ENCODE data around the gene GAPDHS. TPM values are rescaled to one million over a fixed set of nuclear protein-coding genes. Genes with fewer than 3 reads are reported as not detected.

GAPDHS gene
- not detected in 5 replicates for total RNA-seq (2022; extraction: Qiagen RNA extraction; ENCODE audit: low read depth)

GRCh38 chr19:35533201-35533821 is at the start of gene GAPDHS:
TSS of gene GAPDHS (plus strand) at chr19:35533456. CDS start at chr19:35533528, 72 bp downstream.

GRCh38 chr19:35490364-35490763 is 42.9 kb upstream of the GAPDHS start, which contains the start of gene KRTDAP:
TSS of gene KRTDAP (minus strand) at chr19:35490464. CDS start at chr19:35490442, 22 bp downstream.

GRCh38 chr19:35513628-35514281 is 19.5 kb upstream of the GAPDHS start, which contains the start of gene DMKN:
TSS of gene DMKN (minus strand) at chr19:35513649. CDS start at chr19:35513475, 174 bp downstream.

GRCh38 chr19:35528218-35529038 is 4.8 kb upstream of the GAPDHS start, which contains the start of gene SBSN:
TSS of gene SBSN (minus strand) at chr19:35528311. CDS start at chr19:35528281, 30 bp downstream.

GRCh38 chr19:35545001-35545854 is 12.0 kb downstream of the GAPDHS start, which contains the start of gene TMEM147:
TSS of gene TMEM147 (plus strand) at chr19:35545626. CDS start at chr19:35545740, 114 bp downstream.

GRCh38 chr19:35563207-35563829 is 30.1 kb downstream of the GAPDHS start, which contains the start of gene ATP4A:
TSS of gene ATP4A (minus strand) at chr19:35563658. CDS start at chr19:35563629, 29 bp downstream.

GRCh38 chr19:35585848-35586247 is 52.6 kb downstream of the GAPDHS start, which contains the start of gene PMIS2:
TSS of gene PMIS2 (plus strand) at chr19:35586173. CDS start at chr19:35586260, 87 bp downstream.

Other genes with a start within 250 kb of the GAPDHS start
- not detected in 5 replicates for gene MAG, start 241.3 kb upstream of the GAPDHS start, total RNA-seq (2022; extraction: Qiagen RNA extraction; ENCODE audit: low read depth)
- gene CD22, start 204.3 kb upstream of the GAPDHS start, total RNA-seq (2022; extraction: Qiagen RNA extraction; ENCODE audit: low read depth) = 0.29 to 1.1 TPM (median 1.0 TPM) in 5 replicates
- not detected in 5 replicates for gene FFAR1, start 185.6 kb upstream of the GAPDHS start, total RNA-seq (2022; extraction: Qiagen RNA extraction; ENCODE audit: low read depth)
- gene FFAR3, start 175.0 kb upstream of the GAPDHS start, total RNA-seq (2022; extraction: Qiagen RNA extraction; ENCODE audit: low read depth) = not detected in 5 replicates
- not detected in 5 replicates for gene GPR42, start 162.4 kb upstream of the GAPDHS start, total RNA-seq (2022; extraction: Qiagen RNA extraction; ENCODE audit: low read depth)
- gene FFAR2, start 85.2 kb upstream of the GAPDHS start, total RNA-seq (2022; extraction: Qiagen RNA extraction; ENCODE audit: low read depth) = not detected in 5 replicates
- gene KRTDAP, start 43.0 kb upstream of the GAPDHS start, total RNA-seq (2022; extraction: Qiagen RNA extraction; ENCODE audit: low read depth) = not detected in 5 replicates
- 26.7 to 44.3 TPM (median 38.3 TPM) in 5 replicates for gene DMKN, start 19.8 kb upstream of the GAPDHS start, total RNA-seq (2022; extraction: Qiagen RNA extraction; ENCODE audit: low read depth)
- gene SBSN, start 5.1 kb upstream of the GAPDHS start, total RNA-seq (2022; extraction: Qiagen RNA extraction; ENCODE audit: low read depth) = 2.6 to 4.4 TPM (median 3.2 TPM) in 5 replicates
- gene TMEM147, start 12.2 kb downstream of the GAPDHS start, total RNA-seq (2022; extraction: Qiagen RNA extraction; ENCODE audit: low read depth) = 321 to 437 TPM (median 432 TPM) in 5 replicates
- gene ATP4A, start 30.2 kb downstream of the GAPDHS start, total RNA-seq (2022; extraction: Qiagen RNA extraction; ENCODE audit: low read depth) = not detected in 5 replicates
- not detected in 5 replicates for gene PMIS2, start 52.7 kb downstream of the GAPDHS start, total RNA-seq (2022; extraction: Qiagen RNA extraction; ENCODE audit: low read depth)
- 10.7 to 19.3 TPM (median 15.2 TPM) in 5 replicates for gene HAUS5, start 79.3 kb downstream of the GAPDHS start, total RNA-seq (2022; extraction: Qiagen RNA extraction; ENCODE audit: low read depth)
- gene RBM42, start 95.6 kb downstream of the GAPDHS start, total RNA-seq (2022; extraction: Qiagen RNA extraction; ENCODE audit: low read depth) = 125 to 206 TPM (median 199 TPM) in 5 replicates
- 1.1 to 3.1 TPM (median 2.7 TPM) in 5 replicates for gene ETV2, start 108.3 kb downstream of the GAPDHS start, total RNA-seq (2022; extraction: Qiagen RNA extraction; ENCODE audit: low read depth)
- gene COX6B1, start 114.9 kb downstream of the GAPDHS start, total RNA-seq (2022; extraction: Qiagen RNA extraction; ENCODE audit: low read depth) = 1,241 to 1,697 TPM (median 1,334 TPM) in 5 replicates
- 0.46 to 1.2 TPM (median 0.71 TPM) in 5 replicates for gene UPK1A, start 133.1 kb downstream of the GAPDHS start, total RNA-seq (2022; extraction: Qiagen RNA extraction; ENCODE audit: low read depth)
- gene ZBTB32, start 171.1 kb downstream of the GAPDHS start, total RNA-seq (2022; extraction: Qiagen RNA extraction; ENCODE audit: low read depth) = not detected in 5 replicates
- 37.3 to 66.3 TPM (median 62.5 TPM) in 5 replicates for gene KMT2B, start 184.5 kb downstream of the GAPDHS start, total RNA-seq (2022; extraction: Qiagen RNA extraction; ENCODE audit: low read depth)
- gene IGFLR1, start 209.0 kb downstream of the GAPDHS start, total RNA-seq (2022; extraction: Qiagen RNA extraction; ENCODE audit: low read depth) = 11.8 to 15.8 TPM (median 12.5 TPM) in 5 replicates
- gene U2AF1L4, start 212.0 kb downstream of the GAPDHS start, total RNA-seq (2022; extraction: Qiagen RNA extraction; ENCODE audit: low read depth) = 23.9 to 34.9 TPM (median 27.6 TPM) in 5 replicates
- gene PSENEN, start 212.2 kb downstream of the GAPDHS start, total RNA-seq (2022; extraction: Qiagen RNA extraction; ENCODE audit: low read depth) = 243 to 320 TPM (median 282 TPM) in 5 replicates
- 21.9 to 27.2 TPM (median 23.2 TPM) in 5 replicates for gene LIN37, start 215.1 kb downstream of the GAPDHS start, total RNA-seq (2022; extraction: Qiagen RNA extraction; ENCODE audit: low read depth)
- 0.15 to 0.33 TPM (median 0.25 TPM) in 5 replicates for gene HSPB6, start 223.6 kb downstream of the GAPDHS start, total RNA-seq (2022; extraction: Qiagen RNA extraction; ENCODE audit: low read depth)
- gene PROSER3, start 224.7 kb downstream of the GAPDHS start, total RNA-seq (2022; extraction: Qiagen RNA extraction; ENCODE audit: low read depth) = 25.9 to 31.4 TPM (median 30.7 TPM) in 5 replicates
- gene ARHGAP33, start 242.1 kb downstream of the GAPDHS start, total RNA-seq (2022; extraction: Qiagen RNA extraction; ENCODE audit: low read depth) = 3.3 to 8.9 TPM (median 8.1 TPM) in 5 replicates